ENCODE results near the gene ECHS1.

DNA sequence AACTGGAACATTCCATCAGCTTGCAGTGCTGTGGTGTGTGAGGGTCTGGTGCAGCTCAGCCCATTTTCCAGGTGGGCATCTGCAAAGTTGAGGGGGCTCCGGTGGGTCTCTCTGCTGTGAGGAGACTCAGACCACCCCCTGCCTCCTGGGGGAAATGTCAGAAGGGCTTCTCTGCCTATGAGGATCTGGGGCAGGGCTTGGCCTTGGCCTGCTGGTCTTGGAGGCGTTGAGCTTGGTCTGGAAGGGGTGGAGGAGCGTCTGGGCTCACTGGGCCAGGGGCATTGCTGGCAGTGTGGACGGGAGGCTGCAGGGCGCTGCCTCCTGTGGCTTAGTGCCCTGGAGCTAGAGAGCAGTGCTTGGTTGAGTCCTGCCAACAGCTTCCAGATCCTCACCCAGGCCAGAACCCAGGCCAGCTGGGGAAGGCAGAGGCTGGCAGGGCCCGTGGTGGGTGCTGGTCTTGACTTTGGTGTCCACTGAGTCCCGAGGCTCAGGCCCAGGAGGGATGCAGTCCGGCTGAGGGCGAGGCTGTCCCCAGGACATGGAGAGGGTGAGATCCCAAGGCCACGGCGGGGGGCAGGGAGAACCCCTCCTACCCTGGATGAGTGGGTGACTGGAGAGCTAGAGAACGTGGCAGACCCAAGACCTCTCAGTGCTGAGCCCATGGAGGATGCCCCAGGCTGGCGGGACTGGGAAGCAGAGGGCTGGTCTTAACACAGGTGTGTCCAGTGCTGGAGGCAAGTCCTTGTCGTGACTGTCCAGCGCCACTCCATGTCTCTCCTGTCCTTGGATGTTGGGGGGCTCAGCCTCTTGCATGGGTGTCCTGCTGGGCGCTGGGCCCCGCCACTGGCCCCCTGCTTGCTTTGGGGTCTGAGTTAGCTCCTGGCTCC is 48.4 kb upstream of the ECHS1 start:
- no peak for TF ChIP-seq NFIC (IDR thresholded peaks at IDR 0.05)
- TF ChIP-seq EP300 (IDR thresholded peaks at IDR 0.05; ENCODE audit: borderline replicate concordance), result no peak
- no peak for TF ChIP-seq YY1 (IDR thresholded peaks at IDR 0.05; ENCODE audit: low read depth)
- TF ChIP-seq, protein P1, sequence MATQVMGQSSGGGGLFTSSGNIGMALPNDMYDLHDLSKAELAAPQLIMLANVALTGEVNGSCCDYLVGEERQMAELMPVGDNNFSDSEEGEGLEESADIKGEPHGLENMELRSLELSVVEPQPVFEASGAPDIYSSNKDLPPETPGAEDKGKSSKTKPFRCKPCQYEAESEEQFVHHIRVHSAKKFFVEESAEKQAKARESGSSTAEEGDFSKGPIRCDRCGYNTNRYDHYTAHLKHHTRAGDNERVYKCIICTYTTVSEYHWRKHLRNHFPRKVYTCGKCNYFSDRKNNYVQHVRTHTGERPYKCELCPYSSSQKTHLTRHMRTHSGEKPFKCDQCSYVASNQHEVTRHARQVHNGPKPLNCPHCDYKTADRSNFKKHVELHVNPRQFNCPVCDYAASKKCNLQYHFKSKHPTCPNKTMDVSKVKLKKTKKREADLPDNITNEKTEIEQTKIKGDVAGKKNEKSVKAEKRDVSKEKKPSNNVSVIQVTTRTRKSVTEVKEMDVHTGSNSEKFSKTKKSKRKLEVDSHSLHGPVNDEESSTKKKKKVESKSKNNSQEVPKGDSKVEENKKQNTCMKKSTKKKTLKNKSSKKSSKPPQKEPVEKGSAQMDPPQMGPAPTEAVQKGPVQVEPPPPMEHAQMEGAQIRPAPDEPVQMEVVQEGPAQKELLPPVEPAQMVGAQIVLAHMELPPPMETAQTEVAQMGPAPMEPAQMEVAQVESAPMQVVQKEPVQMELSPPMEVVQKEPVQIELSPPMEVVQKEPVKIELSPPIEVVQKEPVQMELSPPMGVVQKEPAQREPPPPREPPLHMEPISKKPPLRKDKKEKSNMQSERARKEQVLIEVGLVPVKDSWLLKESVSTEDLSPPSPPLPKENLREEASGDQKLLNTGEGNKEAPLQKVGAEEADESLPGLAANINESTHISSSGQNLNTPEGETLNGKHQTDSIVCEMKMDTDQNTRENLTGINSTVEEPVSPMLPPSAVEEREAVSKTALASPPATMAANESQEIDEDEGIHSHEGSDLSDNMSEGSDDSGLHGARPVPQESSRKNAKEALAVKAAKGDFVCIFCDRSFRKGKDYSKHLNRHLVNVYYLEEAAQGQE (IDR thresholded peaks at IDR 0.05; ENCODE audit: low read depth), result no peak
- no peak for TF ChIP-seq CREB1 (IDR thresholded peaks at IDR 0.05; ENCODE audit: low read depth)
- no peak for TF ChIP-seq TEAD4 (IDR thresholded peaks at IDR 0.05)
- TF ChIP-seq, protein P2, sequence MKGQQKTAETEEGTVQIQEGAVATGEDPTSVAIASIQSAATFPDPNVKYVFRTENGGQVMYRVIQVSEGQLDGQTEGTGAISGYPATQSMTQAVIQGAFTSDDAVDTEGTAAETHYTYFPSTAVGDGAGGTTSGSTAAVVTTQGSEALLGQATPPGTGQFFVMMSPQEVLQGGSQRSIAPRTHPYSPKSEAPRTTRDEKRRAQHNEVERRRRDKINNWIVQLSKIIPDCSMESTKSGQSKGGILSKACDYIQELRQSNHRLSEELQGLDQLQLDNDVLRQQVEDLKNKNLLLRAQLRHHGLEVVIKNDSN (IDR thresholded peaks at IDR 0.05), result no peak
- no peak for TF ChIP-seq TAF1 (IDR thresholded peaks at IDR 0.05; ENCODE audit: low read depth)
- TF ChIP-seq TCF12 (IDR thresholded peaks at IDR 0.05; ENCODE audit: low read depth), result no peak
- no peak for TF ChIP-seq ZBTB7A (IDR thresholded peaks at IDR 0.05; ENCODE audit: low read depth)
- TF ChIP-seq, protein P3, sequence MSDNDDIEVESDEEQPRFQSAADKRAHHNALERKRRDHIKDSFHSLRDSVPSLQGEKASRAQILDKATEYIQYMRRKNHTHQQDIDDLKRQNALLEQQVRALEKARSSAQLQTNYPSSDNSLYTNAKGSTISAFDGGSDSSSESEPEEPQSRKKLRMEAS (IDR thresholded peaks at IDR 0.05), result no peak
- TF ChIP-seq RAD21 (IDR thresholded peaks at IDR 0.05; ENCODE audit: low read depth), result no peak
- no peak for TF ChIP-seq CEBPB (IDR thresholded peaks at IDR 0.05)
- TF ChIP-seq EGR1 (IDR thresholded peaks at IDR 0.05), result no peak
